Astrocyte (in vitro differentiated cells and primary cell): ENCODE data around the gene ANO4. TPM values are rescaled to one million over a fixed set of nuclear protein-coding genes. Genes with fewer than 3 reads are reported as not detected.

ENCODE experiments used
- DNase-seq: peaks from one replicate; pipeline ENCODE4 v3.0.0-alpha.2; 2010; ENCODE audit warnings: low read depth
- FAIRE-seq: peaks from 2 replicates; lab custom pipeline; 2011; peaks lifted over from hg19 to GRCh38; lab: Jason Lieb, UNC
- H2AFZ ChIP-seq: 2 replicates; pipeline ENCODE4 v1.6.0; 2012; ENCODE audit warnings: low read depth, low read length, inconsistent platforms
- H3K27ac ChIP-seq: 2 replicates; pipeline ENCODE4 v1.5.1; 2011; ENCODE audit warnings: low read depth, low read length, inconsistent platforms
- H3K27me3 ChIP-seq: 2 replicates; pipeline ENCODE4 v1.6.0; 2011; ENCODE audit warnings: low read length, inconsistent platforms; ENCODE audit not compliant: insufficient read depth
- H3K36me3 ChIP-seq: 2 replicates; pipeline ENCODE4 v1.5.1; 2011; ENCODE audit warnings: low read length, inconsistent platforms; ENCODE audit not compliant: insufficient read depth
- H3K4me1 ChIP-seq: 2 replicates; pipeline ENCODE4 v1.5.1; 2011; ENCODE audit warnings: low read length, inconsistent platforms; ENCODE audit not compliant: insufficient read depth
- H3K4me2 ChIP-seq: 2 replicates; pipeline ENCODE4 v1.6.0; 2012; ENCODE audit warnings: low read length, inconsistent platforms
- H3K4me3 ChIP-seq: 2 replicates; pipeline ENCODE4 v1.5.1; 2011; ENCODE audit warnings: low read depth, mild to moderate bottlenecking, low read length, inconsistent platforms; ENCODE audit not compliant: insufficient read depth
- H3K79me2 ChIP-seq: 2 replicates; pipeline ENCODE4 v1.6.0; 2012; ENCODE audit warnings: mild to moderate bottlenecking, low read length, inconsistent platforms; ENCODE audit not compliant: insufficient read depth
- H3K9ac ChIP-seq: 2 replicates; pipeline ENCODE4 v1.6.0; 2012; ENCODE audit warnings: mild to moderate bottlenecking, low read length, inconsistent platforms
- H3K9me3 ChIP-seq: 2 replicates; pipeline ENCODE4 v1.5.1; 2012; ENCODE audit warnings: low read depth, mild to moderate bottlenecking, low read length, inconsistent platforms; ENCODE audit not compliant: insufficient read depth
- H4K20me1 ChIP-seq: 2 replicates; pipeline ENCODE4 v1.6.0; 2012; ENCODE audit warnings: low read length, inconsistent platforms; ENCODE audit not compliant: insufficient read depth
- H3K27ac Mint-ChIP-seq: one replicate; pipeline ENCODE4 v1.8.0; 2021; ENCODE audit warnings: mild to moderate bottlenecking, mixed read lengths; ENCODE audit not compliant: unreplicated experiment
- H3K27me3 Mint-ChIP-seq: one replicate; pipeline ENCODE4 v1.8.0; 2021; ENCODE audit warnings: low read depth, mixed read lengths; ENCODE audit not compliant: unreplicated experiment
- H3K36me3 Mint-ChIP-seq: one replicate; pipeline ENCODE4 v1.8.0; 2021; ENCODE audit warnings: low read depth, mixed read lengths; ENCODE audit not compliant: unreplicated experiment
- H3K4me1 Mint-ChIP-seq: one replicate; pipeline ENCODE4 v1.8.0; 2021; ENCODE audit warnings: low read depth, mixed read lengths; ENCODE audit not compliant: unreplicated experiment
- H3K4me3 Mint-ChIP-seq: one replicate; pipeline ENCODE4 v1.8.0; 2021; ENCODE audit warnings: mild to moderate bottlenecking, moderate library complexity, mixed read lengths; ENCODE audit not compliant: unreplicated experiment
- H3K9me3 Mint-ChIP-seq: one replicate; pipeline ENCODE4 v1.8.0; 2021; ENCODE audit warnings: mild to moderate bottlenecking, mixed read lengths; ENCODE audit not compliant: unreplicated experiment
- EZH2 ChIP-seq: IDR thresholded peaks from 2 replicates; pipeline ENCODE4 v1.6.1; 2012; ENCODE audit warnings: mild to moderate bottlenecking, low read length, inconsistent platforms; ENCODE audit not compliant: insufficient read depth
- total RNA-seq: library from RNA; stranded (reverse); gene quantifications from 2 replicates; pipeline ENCODE4 v1.2.1, GENCODE V29; 2021
- TF ChIP-seq, protein P1 (sequence below): IDR thresholded peaks from 2 replicates; pipeline ENCODE4 v1.5.1; 2011; ENCODE audit warnings: low read depth, mild to moderate bottlenecking, inconsistent platforms, low read length, moderate library complexity; ENCODE audit not compliant: insufficient read depth

Gene ANO4
- total RNA-seq, 1 donor from 2014 or later = 41.3 TPM

DNA sequence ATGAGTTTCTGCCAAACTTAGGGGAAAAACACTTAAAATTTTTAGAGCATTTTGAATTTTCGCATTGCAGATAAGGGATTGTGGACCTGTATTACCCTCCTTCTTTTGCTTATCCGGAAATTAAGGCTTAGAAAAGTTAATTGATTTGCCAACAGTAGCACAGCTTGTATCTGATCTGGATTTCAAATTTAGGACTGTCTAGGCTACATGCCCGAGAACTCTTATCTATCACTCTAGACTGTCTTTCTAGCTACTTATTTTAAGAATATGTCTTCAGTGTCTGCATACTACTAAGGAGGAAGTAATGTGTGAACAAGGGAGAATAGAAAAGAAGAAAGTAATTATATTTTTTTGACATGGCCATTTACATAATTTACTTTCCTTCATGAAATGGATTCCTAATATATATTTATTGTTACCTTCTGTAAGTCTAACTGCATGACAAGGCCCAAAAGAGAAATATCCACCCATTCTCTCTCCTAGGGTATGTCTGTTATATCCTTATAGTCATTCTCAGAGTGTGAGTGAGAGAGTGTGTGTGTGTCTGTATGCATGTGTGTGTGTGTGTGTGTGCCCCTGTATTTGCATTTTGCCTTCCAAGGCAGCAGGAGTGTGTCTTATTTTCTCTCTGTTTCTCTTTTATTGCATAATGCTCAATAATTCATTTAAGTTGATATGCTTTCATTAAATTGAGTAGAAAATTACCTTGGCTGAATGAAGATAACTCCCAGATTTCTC lies 283.4 kb downstream of the ANO4 start:
- no peak overlapping the region for H3K4me3 Mint-ChIP-seq
- peaks cover 18% of the 10 kb centered on the region for H3K4me1 Mint-ChIP-seq
- H2AFZ ChIP-seq = no peak overlapping the region
- H3K27me3 ChIP-seq = no peaks in the 10 kb centered on the region
- H3K27ac Mint-ChIP-seq = no peak overlapping the region
- H3K27me3 Mint-ChIP-seq = no peaks in the 10 kb centered on the region
- H3K4me1 ChIP-seq = peaks cover 12% of the 10 kb centered on the region
- H3K9me3 ChIP-seq = no peaks in the 10 kb centered on the region
- H4K20me1 ChIP-seq = no peaks in the 10 kb centered on the region
- H3K36me3 ChIP-seq = no peaks in the 10 kb centered on the region
- no peak for DNase-seq
- TF ChIP-seq, protein P1, sequence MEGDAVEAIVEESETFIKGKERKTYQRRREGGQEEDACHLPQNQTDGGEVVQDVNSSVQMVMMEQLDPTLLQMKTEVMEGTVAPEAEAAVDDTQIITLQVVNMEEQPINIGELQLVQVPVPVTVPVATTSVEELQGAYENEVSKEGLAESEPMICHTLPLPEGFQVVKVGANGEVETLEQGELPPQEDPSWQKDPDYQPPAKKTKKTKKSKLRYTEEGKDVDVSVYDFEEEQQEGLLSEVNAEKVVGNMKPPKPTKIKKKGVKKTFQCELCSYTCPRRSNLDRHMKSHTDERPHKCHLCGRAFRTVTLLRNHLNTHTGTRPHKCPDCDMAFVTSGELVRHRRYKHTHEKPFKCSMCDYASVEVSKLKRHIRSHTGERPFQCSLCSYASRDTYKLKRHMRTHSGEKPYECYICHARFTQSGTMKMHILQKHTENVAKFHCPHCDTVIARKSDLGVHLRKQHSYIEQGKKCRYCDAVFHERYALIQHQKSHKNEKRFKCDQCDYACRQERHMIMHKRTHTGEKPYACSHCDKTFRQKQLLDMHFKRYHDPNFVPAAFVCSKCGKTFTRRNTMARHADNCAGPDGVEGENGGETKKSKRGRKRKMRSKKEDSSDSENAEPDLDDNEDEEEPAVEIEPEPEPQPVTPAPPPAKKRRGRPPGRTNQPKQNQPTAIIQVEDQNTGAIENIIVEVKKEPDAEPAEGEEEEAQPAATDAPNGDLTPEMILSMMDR = no peak
- no peak for TF ChIP-seq EZH2
- FAIRE-seq = no peak
- H3K27ac ChIP-seq = no peak overlapping the region
- H3K36me3 Mint-ChIP-seq = peaks cover 16% of the 10 kb centered on the region
- H3K4me3 ChIP-seq = no peak overlapping the region
- H3K4me2 ChIP-seq = no peak overlapping the region
- H3K79me2 ChIP-seq = no peaks in the 10 kb centered on the region
- H3K9ac ChIP-seq = no peak overlapping the region
- peaks cover 2% of the 10 kb centered on the region for H3K9me3 Mint-ChIP-seq

DNA sequence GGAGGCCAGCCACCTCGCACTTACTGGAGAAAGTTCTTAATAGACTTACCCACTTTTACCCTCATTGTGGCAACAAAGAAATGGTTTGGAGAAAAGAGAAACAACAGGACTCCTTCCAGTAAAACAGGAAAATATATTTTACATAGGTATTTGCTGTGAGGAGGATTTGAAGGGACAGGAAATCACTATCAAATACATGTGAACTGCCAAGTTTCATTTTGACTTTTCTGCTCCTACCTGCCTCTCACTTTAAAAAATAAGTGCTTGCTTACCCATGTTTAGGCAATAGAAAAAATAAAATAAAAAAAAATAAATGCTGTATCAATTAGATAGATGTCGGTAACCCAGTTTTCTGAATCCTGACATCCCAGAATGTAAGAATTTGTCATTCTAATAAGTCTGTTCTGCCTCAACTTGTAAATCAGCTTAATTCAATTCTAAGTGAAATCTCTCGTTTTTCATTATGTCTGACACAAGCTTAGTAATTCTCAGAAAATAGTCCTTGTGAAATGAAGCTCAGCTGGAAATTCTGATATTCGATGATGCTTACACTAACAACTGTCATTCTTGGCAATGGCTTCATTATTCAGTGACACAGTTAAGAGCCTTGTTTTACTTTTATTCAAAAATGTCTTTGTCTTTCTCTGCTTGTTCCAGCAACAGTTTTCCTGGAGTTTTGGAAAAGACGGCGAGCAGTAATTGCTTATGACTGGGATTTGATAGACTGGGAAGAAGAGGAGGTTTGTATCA lies 284.1 kb downstream of the ANO4 start:
- Histone ChIP-seq H3K27ac (no peak overlapping the region), H3K27me3 (no peaks in the 10 kb centered on the region), H3K36me3 (no peaks in the 10 kb centered on the region), H3K79me2 (no peaks in the 10 kb centered on the region), H3K4me2 (no peak overlapping the region), H2AFZ (no peak overlapping the region), H4K20me1 (no peaks in the 10 kb centered on the region), H3K4me3 (no peak overlapping the region), H3K4me1 (peaks cover 12% of the 10 kb centered on the region), H3K9me3 (no peaks in the 10 kb centered on the region), H3K9ac (no peak overlapping the region)
- Mint-ChIP-seq H3K27me3 (no peaks in the 10 kb centered on the region), H3K4me1 (peaks cover 18% of the 10 kb centered on the region), H3K27ac (no peak overlapping the region), H3K36me3 (peaks cover 16% of the 10 kb centered on the region), H3K4me3 (no peak overlapping the region), H3K9me3 (peaks cover 2% of the 10 kb centered on the region)
- TF ChIP-seq EZH2 = no peak
- TF ChIP-seq, protein P1 = no peak
- DNase-seq (no peak), FAIRE-seq (peak; percentile 17)
